ENCODE results near the gene FGFBP3.

FGFBP3 gene

GRCh38 chr10:91909117-91909677 is at the start of gene FGFBP3:
Gene FGFBP3, minus strand, starts transcription at chr10:91909486. Its CDS starts 517 bp downstream, at chr10:91908969.
- peak within 1 kb of the TSS; percentile 70 for H3K4me3 ChIP-seq (ENCODE audit: low read depth, low read length)
- TF ChIP-seq, protein P1, sequence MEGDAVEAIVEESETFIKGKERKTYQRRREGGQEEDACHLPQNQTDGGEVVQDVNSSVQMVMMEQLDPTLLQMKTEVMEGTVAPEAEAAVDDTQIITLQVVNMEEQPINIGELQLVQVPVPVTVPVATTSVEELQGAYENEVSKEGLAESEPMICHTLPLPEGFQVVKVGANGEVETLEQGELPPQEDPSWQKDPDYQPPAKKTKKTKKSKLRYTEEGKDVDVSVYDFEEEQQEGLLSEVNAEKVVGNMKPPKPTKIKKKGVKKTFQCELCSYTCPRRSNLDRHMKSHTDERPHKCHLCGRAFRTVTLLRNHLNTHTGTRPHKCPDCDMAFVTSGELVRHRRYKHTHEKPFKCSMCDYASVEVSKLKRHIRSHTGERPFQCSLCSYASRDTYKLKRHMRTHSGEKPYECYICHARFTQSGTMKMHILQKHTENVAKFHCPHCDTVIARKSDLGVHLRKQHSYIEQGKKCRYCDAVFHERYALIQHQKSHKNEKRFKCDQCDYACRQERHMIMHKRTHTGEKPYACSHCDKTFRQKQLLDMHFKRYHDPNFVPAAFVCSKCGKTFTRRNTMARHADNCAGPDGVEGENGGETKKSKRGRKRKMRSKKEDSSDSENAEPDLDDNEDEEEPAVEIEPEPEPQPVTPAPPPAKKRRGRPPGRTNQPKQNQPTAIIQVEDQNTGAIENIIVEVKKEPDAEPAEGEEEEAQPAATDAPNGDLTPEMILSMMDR (IDR thresholded peaks at IDR 0.05; ENCODE audit: low read depth, low read length), result no peak
- TF ChIP-seq MAX (IDR thresholded peaks at IDR 0.05; ENCODE audit: low read depth, low read length), result no peak; the same call in 1 of the 2 replicates
- TF ChIP-seq POLR2A (IDR thresholded peaks at IDR 0.05; ENCODE audit: extremely low read depth, insufficient read length), result no peak
- TF ChIP-seq MYC (IDR thresholded peaks at IDR 0.05; ENCODE audit: low read depth, low read length), result no peak
- DNase-seq (ENCODE audit: low read depth), result peak; percentile 93

DNA sequence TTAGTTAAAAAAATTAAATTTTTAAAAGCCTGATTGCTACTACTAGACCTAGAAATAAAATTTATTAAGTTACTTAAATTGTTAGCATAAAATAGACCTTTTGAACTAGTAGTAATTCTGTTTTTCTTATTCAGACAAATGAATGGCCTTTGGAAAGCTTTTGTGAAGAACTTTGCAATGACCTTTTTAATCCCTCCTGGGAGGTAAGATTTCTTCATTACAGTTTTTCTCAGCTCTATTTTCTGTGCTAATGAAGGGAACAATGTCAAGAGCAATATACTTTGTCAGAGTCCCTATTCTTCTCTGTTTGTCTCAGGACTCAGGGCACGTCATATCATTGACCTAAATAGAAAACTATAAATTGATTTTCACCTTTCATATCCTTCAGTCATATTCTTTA is 47.8 kb upstream of the FGFBP3 start:
- no peak overlapping the region for H3K4me3 ChIP-seq (ENCODE audit: low read depth, low read length)
- TF ChIP-seq MAX (IDR thresholded peaks at IDR 0.05; ENCODE audit: low read depth, low read length) (no peak), POLR2A (IDR thresholded peaks at IDR 0.05; ENCODE audit: extremely low read depth, insufficient read length) (no peak), MYC (IDR thresholded peaks at IDR 0.05; ENCODE audit: low read depth, low read length) (no peak)
- TF ChIP-seq, protein P1 (IDR thresholded peaks at IDR 0.05; ENCODE audit: low read depth, low read length), result no peak
- DNase-seq (ENCODE audit: low read depth), result no peak

GRCh38 chr10:91955114-91955513 is 45.8 kb upstream of the FGFBP3 start:
- no peak for DNase-seq (ENCODE audit: low read depth)

DNA sequence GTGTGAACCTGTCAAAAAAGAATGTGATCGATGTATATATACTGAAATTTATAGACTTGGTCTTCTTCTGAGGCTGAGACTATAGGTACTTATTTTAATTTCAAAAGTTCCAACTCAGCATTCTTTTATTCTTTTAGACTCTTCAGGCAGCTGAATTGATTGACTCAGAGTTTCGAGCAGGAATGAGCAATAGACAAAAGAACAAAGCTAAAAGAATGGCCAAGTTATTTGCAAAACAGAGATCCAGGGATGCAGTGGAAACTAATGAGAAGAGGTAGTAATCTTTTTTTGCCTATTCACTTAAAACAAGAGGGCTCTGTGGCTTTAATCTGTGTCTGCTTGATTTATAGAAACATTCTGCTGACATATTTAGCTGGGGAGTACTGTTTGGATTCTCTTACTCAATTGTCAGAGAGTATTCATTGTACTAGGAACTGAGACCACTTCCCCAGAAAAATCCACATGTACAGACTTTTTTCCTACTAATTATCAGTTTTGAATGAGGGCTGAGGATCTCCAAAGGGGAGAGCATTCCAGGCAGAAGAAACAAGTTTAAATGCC is 44.4 kb upstream of the FGFBP3 start:
- DNase-seq (ENCODE audit: low read depth), result no peak
- TF ChIP-seq MYC (IDR thresholded peaks at IDR 0.05; ENCODE audit: low read depth, low read length) (no peak), POLR2A (IDR thresholded peaks at IDR 0.05; ENCODE audit: extremely low read depth, insufficient read length) (no peak), MAX (IDR thresholded peaks at IDR 0.05; ENCODE audit: low read depth, low read length) (no peak)
- TF ChIP-seq, protein P1 (IDR thresholded peaks at IDR 0.05; ENCODE audit: low read depth, low read length), result no peak
- no peak overlapping the region for H3K4me3 ChIP-seq (ENCODE audit: low read depth, low read length)

More at GRCh38 chr10:91955114-91955513, 45.8 kb upstream of the FGFBP3 start:
- TF ChIP-seq, protein P1 (IDR thresholded peaks at IDR 0.05; ENCODE audit: low read depth, low read length), result no peak
- TF ChIP-seq POLR2A (IDR thresholded peaks at IDR 0.05; ENCODE audit: extremely low read depth, insufficient read length) (no peak), MYC (IDR thresholded peaks at IDR 0.05; ENCODE audit: low read depth, low read length) (no peak), MAX (IDR thresholded peaks at IDR 0.05; ENCODE audit: low read depth, low read length) (no peak)
- no peak overlapping the region for H3K4me3 ChIP-seq (ENCODE audit: low read depth, low read length)

GRCh38 chr10:91944880-91945630 is 35.8 kb upstream of the FGFBP3 start:
- TF ChIP-seq POLR2A (IDR thresholded peaks at IDR 0.05; ENCODE audit: extremely low read depth, insufficient read length), result no peak
- no peak for TF ChIP-seq MYC (IDR thresholded peaks at IDR 0.05; ENCODE audit: low read depth, low read length)
- H3K4me3 ChIP-seq (ENCODE audit: low read depth, low read length), result no peak overlapping the region
- no peak for DNase-seq (ENCODE audit: low read depth)

DNA sequence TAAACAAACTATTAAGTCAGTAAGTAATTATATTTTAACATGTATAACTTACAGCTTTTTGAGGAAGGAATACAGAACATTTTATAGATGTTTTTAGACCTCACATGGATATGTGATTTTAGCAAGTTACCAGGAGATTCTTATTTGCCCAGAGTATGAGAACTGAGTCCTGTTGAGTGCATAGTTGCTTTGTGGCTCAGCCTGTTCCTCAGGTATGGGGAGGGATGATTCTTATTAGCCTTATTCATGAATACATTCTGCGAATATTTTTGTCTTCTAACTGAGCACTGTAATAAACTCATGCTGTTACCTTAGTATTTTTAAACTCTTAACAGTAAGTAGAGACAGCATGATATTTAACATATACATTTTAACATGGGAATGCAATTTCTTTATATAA is 32.1 kb upstream of the FGFBP3 start:
- no peak for TF ChIP-seq MAX (IDR thresholded peaks at IDR 0.05; ENCODE audit: low read depth, low read length)
- H3K4me3 ChIP-seq (ENCODE audit: low read depth, low read length), result no peak overlapping the region
- DNase-seq (ENCODE audit: low read depth), result no peak
